ENCODE measurements around the gene BLOC1S5.

GRCh38 chr6:8041913-8042583, 22.1 kb downstream of the BLOC1S5 start:
- no peak for TF ChIP-seq CTCF (conservative IDR thresholded peaks at IDR 0.05; ENCODE audit: low read length)
- TF ChIP-seq EZH2phosphoT487 (IDR thresholded peaks at IDR 0.05; ENCODE audit: borderline replicate concordance, low read depth, low read length) = no peak

All from OCI-LY7 (cell line).